Activated naive CD4-positive, alpha-beta T cell treated with Interleukin-2 at 50 U/mL for 16 hours (primary cell): ENCODE data around the gene MUC4.
"Not testable (repeated sequence)": the region's sequence is repeated elsewhere in the genome, so short reads cannot be mapped to it uniquely, and the experiment has no call there.

Experiments
- DNase-seq: peaks from one replicate; pipeline ENCODE4 v3.0.0-alpha.2; 2020

MUC4 gene

GRCh38 chr3:195711813-195712534, 99.8 kb downstream of the MUC4 start:
- no peak for DNase-seq

- DNase-seq = not testable (repeated sequence)
These were observed 100.5 kb downstream of the MUC4 start for GRCh38 chr3:195711091-195711812.

GRCh38 chr3:195710126-195710905, 101.4 kb downstream of the MUC4 start:
- not testable (repeated sequence) for DNase-seq

- DNase-seq = no peak
These were observed 102.0 kb downstream of the MUC4 start for GRCh38 chr3:195709676-195710085.

- no peak for DNase-seq
These were observed 102.9 kb downstream of the MUC4 start for GRCh38 chr3:195708626-195709481.

- DNase-seq = no peak
These were observed 103.7 kb downstream of the MUC4 start for GRCh38 chr3:195708061-195708460.

GRCh38 chr3:195705081-195705991, 106.4 kb downstream of the MUC4 start:
- DNase-seq = no peak

- no peak for DNase-seq
These were observed 107.2 kb downstream of the MUC4 start for GRCh38 chr3:195704433-195704999.

- no peak for DNase-seq
These were observed 108.0 kb downstream of the MUC4 start for GRCh38 chr3:195703776-195704175.

GRCh38 chr3:195701042-195701915, 110.5 kb downstream of the MUC4 start:
- DNase-seq = no peak

GRCh38 chr3:195700319-195700718, 111.4 kb downstream of the MUC4 start:
- no peak for DNase-seq

- no peak for DNase-seq
These were observed 111.9 kb downstream of the MUC4 start for GRCh38 chr3:195699860-195700259.

GRCh38 chr3:195699388-195699771, 112.3 kb downstream of the MUC4 start:
- no peak for DNase-seq

- DNase-seq = no peak
These were observed 112.9 kb downstream of the MUC4 start for GRCh38 chr3:195698647-195699387.

- no peak for DNase-seq
These were observed 113.4 kb downstream of the MUC4 start for GRCh38 chr3:195698325-195698646.

- no peak for DNase-seq
These were observed 114.0 kb downstream of the MUC4 start for GRCh38 chr3:195697582-195698324.
